GM19328 (cell line): ENCODE results near the gene AP5Z1.

Experiments
- ATAC-seq: cut with Tn5 transposase; IDR thresholded peaks from one replicate; pipeline ENCODE4 v1.9.1; 2021; ENCODE audit warnings: mild to moderate bottlenecking, moderate library complexity; ENCODE audit not compliant: unreplicated experiment

The AP5Z1 gene

GRCh38 chr7:4775250-4775847 is at the start of gene AP5Z1:
Gene AP5Z1, plus strand, starts transcription at chr7:4775623. Its CDS starts 93 bp downstream, at chr7:4775716.
- peak; percentile 92 for ATAC-seq

GRCh38 chr7:4725850-4726450 is 49.5 kb upstream of the AP5Z1 start:
- no peak for ATAC-seq

- no peak for ATAC-seq
Measured at GRCh38 chr7:4726566-4726965, 48.9 kb upstream of the AP5Z1 start.

- ATAC-seq = no peak
Measured at GRCh38 chr7:4727914-4728705, 47.3 kb upstream of the AP5Z1 start.

GRCh38 chr7:4729266-4729665 is 46.2 kb upstream of the AP5Z1 start:
- ATAC-seq = no peak

GRCh38 chr7:4730276-4730675 is 45.1 kb upstream of the AP5Z1 start:
- no peak for ATAC-seq

GRCh38 chr7:4730971-4731370 is 44.5 kb upstream of the AP5Z1 start:
- ATAC-seq = no peak

GRCh38 chr7:4731803-4732202 is 43.6 kb upstream of the AP5Z1 start:
- ATAC-seq = no peak

GRCh38 chr7:4733936-4734528 is 41.4 kb upstream of the AP5Z1 start:
- ATAC-seq = no peak

- ATAC-seq = no peak
Measured at GRCh38 chr7:4734587-4735345, 40.7 kb upstream of the AP5Z1 start.

- ATAC-seq = no peak
Measured at GRCh38 chr7:4737300-4737699, 38.1 kb upstream of the AP5Z1 start.

GRCh38 chr7:4738711-4739527 is 36.5 kb upstream of the AP5Z1 start:
- no peak for ATAC-seq

- ATAC-seq = no peak
Measured at GRCh38 chr7:4739528-4739992, 35.9 kb upstream of the AP5Z1 start.

- ATAC-seq = no peak
Measured at GRCh38 chr7:4740796-4741195, 34.6 kb upstream of the AP5Z1 start.

- ATAC-seq = no peak
Measured at GRCh38 chr7:4742051-4742573, 33.3 kb upstream of the AP5Z1 start.

- no peak for ATAC-seq
Measured at GRCh38 chr7:4742852-4743251, 32.6 kb upstream of the AP5Z1 start.

- ATAC-seq = peak; percentile 68
Measured at GRCh38 chr7:4744391-4745264, 30.8 kb upstream of the AP5Z1 start.

GRCh38 chr7:4745265-4745919 is 30.0 kb upstream of the AP5Z1 start:
- ATAC-seq = peak; percentile 32
